ENCODE results near the gene LMNTD1. TPM values are rescaled to one million over a fixed set of nuclear protein-coding genes. Genes with fewer than 3 reads are reported as not detected.

Gene LMNTD1
- total RNA-seq, 1 experiment from 2014 or later: not detected

- BruUV-seq (replicated peaks): no TSS peak
- Histone ChIP-seq H3K36me3 (ENCODE audit: insufficient read depth, low read length, poor library complexity, severe bottlenecking) (no peaks in the 10 kb centered on the region), H3K27me3 (replicated peaks; ENCODE audit: insufficient read depth, low read depth, low read length, poor library complexity) (peaks cover 4% of the 10 kb centered on the region), H3K9me3 (ENCODE audit: low read depth, low read length, poor library complexity, severe bottlenecking) (no peaks in the 10 kb centered on the region), H3K4me1 (ENCODE audit: insufficient read depth, low read length, poor library complexity, severe bottlenecking) (no peaks in the 10 kb centered on the region), H3K4me3 (ENCODE audit: low read depth, low read length, poor library complexity, severe bottlenecking) (no peak overlapping the region), H3K27ac (ENCODE audit: low read depth, low read length, poor library complexity, severe bottlenecking) (no peak overlapping the region)
- ChIA-PET POLR2A (ENCODE audit: low non-redundant PET) (no interaction called here), CTCF (no interaction called here)
- TF ChIP-seq CTCF (conservative IDR thresholded peaks at IDR 0.05; ENCODE audit: low read depth, low read length) (no peak), EZH2 (IDR thresholded peaks at IDR 0.05; ENCODE audit: borderline replicate concordance, low read depth, low read length, poor library complexity, severe bottlenecking) (no peak)
- intact Hi-C loops (cut with micrococcal nuclease; ENCODE audit: unreplicated experiment): no loop called here
- no peak for DNase-seq (ENCODE audit: low spot score)
Observed at GRCh38 chr12:25447046-25447445, 106.0 kb downstream of the LMNTD1 start.

GRCh38 chr12:25438638-25439037, 114.4 kb downstream of the LMNTD1 start:
- CTCF ChIA-PET: no interaction called here
- BruUV-seq (replicated peaks): no TSS peak

GRCh38 chr12:25436206-25437030, 116.7 kb downstream of the LMNTD1 start:
- H3K4me1 ChIP-seq (ENCODE audit: insufficient read depth, low read length, poor library complexity, severe bottlenecking): no peaks in the 10 kb centered on the region
- ChIA-PET CTCF (interaction anchor here (0.9 kb wide), 1 partner anchor 22 kb away, joined by 3 read pairs; no protein-coding TSS in a partner anchor), POLR2A (ENCODE audit: low non-redundant PET) (no interaction called here)
- peak; percentile 90 for TF ChIP-seq CTCF (conservative IDR thresholded peaks at IDR 0.05; ENCODE audit: low read depth, low read length)
- TF ChIP-seq EZH2 (IDR thresholded peaks at IDR 0.05; ENCODE audit: borderline replicate concordance, low read depth, low read length, poor library complexity, severe bottlenecking): no peak
- no peaks in the 10 kb centered on the region for H3K27me3 ChIP-seq (replicated peaks; ENCODE audit: insufficient read depth, low read depth, low read length, poor library complexity)
- peak; percentile 79 for DNase-seq (ENCODE audit: low spot score)
- H3K36me3 ChIP-seq (ENCODE audit: insufficient read depth, low read length, poor library complexity, severe bottlenecking): no peaks in the 10 kb centered on the region
- no TSS peak for BruUV-seq (replicated peaks)
- peak overlapping the region; percentile 27 for H3K4me3 ChIP-seq (ENCODE audit: low read depth, low read length, poor library complexity, severe bottlenecking)
- intact Hi-C loops (cut with micrococcal nuclease; ENCODE audit: unreplicated experiment): loop anchor here (5.0 kb wide), 2 partner anchors 121 to 581 kb away; no protein-coding TSS in a partner anchor
- H3K27ac ChIP-seq (ENCODE audit: low read depth, low read length, poor library complexity, severe bottlenecking): no peak overlapping the region
- no peaks in the 10 kb centered on the region for H3K9me3 ChIP-seq (ENCODE audit: low read depth, low read length, poor library complexity, severe bottlenecking)

More at GRCh38 chr12:25438638-25439037, 114.4 kb downstream of the LMNTD1 start:
- no peak for DNase-seq (ENCODE audit: low spot score)
- H3K9me3 ChIP-seq (ENCODE audit: low read depth, low read length, poor library complexity, severe bottlenecking): no peaks in the 10 kb centered on the region
- no peaks in the 10 kb centered on the region for H3K4me1 ChIP-seq (ENCODE audit: insufficient read depth, low read length, poor library complexity, severe bottlenecking)
- H3K27me3 ChIP-seq (replicated peaks; ENCODE audit: insufficient read depth, low read depth, low read length, poor library complexity): no peaks in the 10 kb centered on the region
- no peak overlapping the region for H3K4me3 ChIP-seq (ENCODE audit: low read depth, low read length, poor library complexity, severe bottlenecking)
- H3K27ac ChIP-seq (ENCODE audit: low read depth, low read length, poor library complexity, severe bottlenecking): no peak overlapping the region
- TF ChIP-seq CTCF (conservative IDR thresholded peaks at IDR 0.05; ENCODE audit: low read depth, low read length) (no peak), EZH2 (IDR thresholded peaks at IDR 0.05; ENCODE audit: borderline replicate concordance, low read depth, low read length, poor library complexity, severe bottlenecking) (no peak)
- POLR2A ChIA-PET (ENCODE audit: low non-redundant PET): no interaction called here
- intact Hi-C loops (cut with micrococcal nuclease; ENCODE audit: unreplicated experiment): loop anchor here (5.0 kb wide), 2 partner anchors 119 to 579 kb away; no protein-coding TSS in a partner anchor
- H3K36me3 ChIP-seq (ENCODE audit: insufficient read depth, low read length, poor library complexity, severe bottlenecking): no peaks in the 10 kb centered on the region

Data from A673 (cell line).